Keratinocyte (primary cell): ENCODE results near the gene FBXO15. TPM values are rescaled to one million over a fixed set of nuclear protein-coding genes. Genes with fewer than 3 reads are reported as not detected.
A peak's percentile ranks its signal among the peaks of the same experiment; 100 is the strongest.

ENCODE experiments used
- DNase-seq: peaks from one replicate; pipeline ENCODE4 v3.0.0-alpha.2; 2011; ENCODE audit warnings: low read depth, missing footprints, low spot score
- FAIRE-seq: peaks from 2 replicates; lab custom pipeline; 2011; peaks lifted over from hg19 to GRCh38; lab: Jason Lieb, UNC
- H2AFZ ChIP-seq: 2 replicates; pipeline ENCODE4 v1.6.0; 2012; ENCODE audit warnings: low read length, control low read depth, inconsistent platforms; ENCODE audit not compliant: control insufficient read depth
- H3K27ac ChIP-seq: 2 replicates; pipeline ENCODE4 v1.5.1; 2011; ENCODE audit warnings: low read length; ENCODE audit not compliant: control insufficient read depth, insufficient read depth
- H3K27me3 ChIP-seq: 3 replicates; pipeline ENCODE4 v1.6.0; 2011; ENCODE audit warnings: low read length; ENCODE audit not compliant: control insufficient read depth, insufficient read depth; ENCODE audit errors: extremely low read depth
- H3K36me3 ChIP-seq, 2 experiments: 2 replicates in 1 of 2; 3 replicates in 1 of 2; pipeline ENCODE4 v1.5.1; 2011; ENCODE audit warnings: low read length in 2 of 2, mild to moderate bottlenecking in 1 of 2; ENCODE audit not compliant: control insufficient read depth in 2 of 2, insufficient read depth in 2 of 2; ENCODE audit errors: extremely low read depth in 1 of 2
- H3K4me1 ChIP-seq: 3 replicates; pipeline ENCODE4 v1.5.1; 2011; ENCODE audit warnings: low read length; ENCODE audit not compliant: control insufficient read depth, insufficient read depth; ENCODE audit errors: extremely low read depth
- H3K4me2 ChIP-seq: 3 replicates; pipeline ENCODE4 v1.6.0; 2011; ENCODE audit warnings: low read depth, low read length; ENCODE audit not compliant: control insufficient read depth, insufficient read depth; ENCODE audit errors: extremely low read depth
- H3K4me3 ChIP-seq, 3 experiments: fragments of 200-600 bp in 1 of 3; sonication (generic) in 1 of 3; 2 replicates in 2 of 3; 3 replicates in 1 of 3; pipeline ENCODE4 v1.5.1; 2011 to 2016; ENCODE audit warnings: low read length in 3 of 3, mild to moderate bottlenecking in 3 of 3, control low read depth in 2 of 3, inconsistent platforms in 1 of 3, low read depth in 1 of 3, mixed read lengths in 1 of 3, mixed run types in 1 of 3, moderate library complexity in 1 of 3; ENCODE audit not compliant: control insufficient read depth in 2 of 3, insufficient read depth in 2 of 3; ENCODE audit errors: extremely low read depth in 1 of 3
- H3K79me2 ChIP-seq: 2 replicates; pipeline ENCODE4 v1.6.0; 2012; ENCODE audit warnings: low read length; ENCODE audit not compliant: control insufficient read depth, insufficient read depth
- H3K9ac ChIP-seq: 3 replicates; pipeline ENCODE4 v1.6.0; 2011; ENCODE audit warnings: low read length; ENCODE audit not compliant: control insufficient read depth, insufficient read depth; ENCODE audit errors: extremely low read depth
- H3K9me1 ChIP-seq: 3 replicates; pipeline ENCODE4 v1.6.0; 2011; ENCODE audit warnings: low read length; ENCODE audit not compliant: control insufficient read depth, insufficient read depth; ENCODE audit errors: extremely low read depth
- H3K9me3 ChIP-seq: 2 replicates; pipeline ENCODE4 v1.5.1; 2012; ENCODE audit warnings: low read depth, low read length; ENCODE audit not compliant: control insufficient read depth
- H4K20me1 ChIP-seq: 3 replicates; pipeline ENCODE4 v1.6.0; 2011; ENCODE audit warnings: low read length; ENCODE audit not compliant: control insufficient read depth, insufficient read depth; ENCODE audit errors: extremely low read depth
- CTCF ChIP-seq, 3 experiments: IDR thresholded peaks in 1 of 3; conservative IDR thresholded peaks in 1 of 3; optimal IDR thresholded peaks in 1 of 3; 2 replicates in 2 of 3; 3 replicates in 1 of 3; pipeline versions ENCODE3 to v1.5.1; 2011; ENCODE audit warnings: low read length in 3 of 3, mild to moderate bottlenecking in 3 of 3, moderate library complexity in 2 of 3, control low read depth in 1 of 3, inconsistent platforms in 1 of 3; ENCODE audit not compliant: insufficient read depth in 2 of 3; ENCODE audit errors: extremely low read depth in 1 of 3
- EZH2 ChIP-seq: IDR thresholded peaks from one replicate; pipeline ENCODE4 v1.6.1; 2012; ENCODE audit warnings: inconsistent platforms, mild to moderate bottlenecking, low read length, moderate library complexity
- dilution Hi-C: fragments of 300-500 bp; cut with MboI; formaldehyde crosslinking; loops from one replicate; pipeline ENCODE4 v1.7.0; 2020; ENCODE audit warnings: low sequenced_read_pairs; ENCODE audit not compliant: extremely low pct_ligation_motif_present
- polyA plus RNA-seq, 5 experiments: library from polyadenylated mRNA; depleted of rRNA in 3 of 5; stranded (reverse) in 3 of 5; stranded (forward) in 1 of 5; unstranded in 1 of 5; fragments of >200 nt; gene quantifications; 1 replicate in 1 of 5; 2 replicates in 3 of 5; 3 replicates in 1 of 5; pipeline versions ENCODE4 v1.2.1 to v1.2.3, GENCODE V29; 2011 to 2012; ENCODE audit warnings: missing spikeins in 2 of 5, low read depth in 1 of 5, low replicate concordance in 1 of 5

Gene FBXO15
- polyA plus RNA-seq, 1 donor (not counting 4 experiments of a cell fraction or from before 2014, with no cell fraction given) = 0.26 TPM

GRCh38 chr18:74081966-74082741 lies 65.5 kb downstream of the FBXO15 start:
- Histone ChIP-seq H3K27ac (no peak overlapping the region), H3K4me3 (no peak overlapping the region), H3K9ac (no peak overlapping the region), H3K4me2 (no peak overlapping the region), H3K27me3 (no peaks in the 10 kb centered on the region), H3K9me1 (no peaks in the 10 kb centered on the region), H3K9me3 (no peaks in the 10 kb centered on the region), H3K4me1 (no peaks in the 10 kb centered on the region), H3K36me3 (no peaks in the 10 kb centered on the region), H3K79me2 (no peaks in the 10 kb centered on the region), H2AFZ (peak overlapping the region; percentile 19), H4K20me1 (no peaks in the 10 kb centered on the region)
- DNase-seq (no peak), FAIRE-seq (no peak)
- peak; percentile 13 to 71 (median 66) for TF ChIP-seq CTCF (optimal IDR thresholded peaks at IDR 0.05 in 1 of 3, IDR thresholded peaks at IDR 0.05 in 1 of 3, conservative IDR thresholded peaks at IDR 0.05 in 1 of 3; ENCODE audit: extremely low read depth in 1 of 3, insufficient read depth in 2 of 3, low read length in 3 of 3)
- no peak for TF ChIP-seq EZH2
- dilution Hi-C loops = no loop called here

GRCh38 chr18:74078257-74078656 lies 69.4 kb downstream of the FBXO15 start:
- H2AFZ ChIP-seq = no peak overlapping the region
- no peak overlapping the region for H3K27ac ChIP-seq
- dilution Hi-C loops = no loop called here
- TF ChIP-seq CTCF (optimal IDR thresholded peaks at IDR 0.05 in 1 of 3, IDR thresholded peaks at IDR 0.05 in 1 of 3, conservative IDR thresholded peaks at IDR 0.05 in 1 of 3; ENCODE audit: extremely low read depth in 1 of 3, insufficient read depth in 2 of 3, low read length in 3 of 3) (no peak), EZH2 (no peak)
- H3K4me1 ChIP-seq = no peaks in the 10 kb centered on the region
- H3K4me3 ChIP-seq = no peak overlapping the region
- H3K27me3 ChIP-seq = no peaks in the 10 kb centered on the region
- no peaks in the 10 kb centered on the region for H3K79me2 ChIP-seq
- FAIRE-seq = no peak
- no peaks in the 10 kb centered on the region for H4K20me1 ChIP-seq
- no peak overlapping the region for H3K9ac ChIP-seq
- no peak for DNase-seq
- no peaks in the 10 kb centered on the region for H3K36me3 ChIP-seq
- no peak overlapping the region for H3K4me2 ChIP-seq
- no peaks in the 10 kb centered on the region for H3K9me1 ChIP-seq
- H3K9me3 ChIP-seq = no peaks in the 10 kb centered on the region
